Measurements from ENCODE around the gene BABAM2.
"Not testable (repeated sequence)": the region's sequence is repeated elsewhere in the genome, so short reads cannot be mapped to it uniquely, and the experiment has no call there.

Gene BABAM2

GRCh38 chr2:27875089-27875881 lies 15.2 kb upstream of the BABAM2 start:
- DNase-seq (ENCODE audit: extremely low spot score, insufficient read length, low read depth), result no peak
- no peak for FAIRE-seq

GRCh38 chr2:27878825-27879224 lies 11.7 kb upstream of the BABAM2 start:
- DNase-seq (ENCODE audit: extremely low spot score, insufficient read length, low read depth), result no peak
- no peak for FAIRE-seq

DNA sequence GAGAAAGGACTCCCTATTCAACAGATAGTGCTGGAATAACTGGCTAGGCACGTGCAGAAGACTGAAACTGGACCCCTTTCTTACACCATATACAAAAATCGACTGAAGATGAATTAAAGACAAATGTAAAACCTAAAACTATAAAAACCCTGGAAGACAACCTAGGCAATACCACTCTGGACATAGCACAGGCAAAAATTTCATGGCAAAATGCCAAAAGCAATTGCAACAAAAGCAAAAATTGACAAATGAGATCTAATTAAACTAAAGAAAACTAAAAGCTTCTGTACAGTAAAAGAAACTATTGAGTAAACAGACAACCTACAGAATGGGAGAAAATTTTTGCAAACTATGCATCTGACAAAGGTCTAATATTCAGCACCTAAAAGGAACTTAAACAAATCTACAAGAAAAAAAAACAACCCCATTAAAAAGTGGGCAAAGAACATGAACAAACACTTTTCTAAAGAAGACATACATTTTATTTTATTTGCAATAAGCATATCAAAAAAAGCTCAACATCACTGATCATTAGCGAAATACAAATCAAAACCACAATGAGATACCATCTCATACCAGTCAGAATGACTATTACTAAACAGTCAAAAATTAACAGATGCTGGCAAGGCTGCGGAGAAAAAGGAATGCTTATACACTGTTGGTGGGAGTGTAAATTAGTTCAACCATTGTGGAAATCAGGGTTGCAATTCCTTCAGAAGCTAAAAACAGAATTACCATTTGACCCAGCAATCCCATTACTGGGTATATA lies 8.5 kb upstream of the BABAM2 start:
- not testable (repeated sequence) for FAIRE-seq

GRCh38 chr2:27882584-27882922 lies 8.0 kb upstream of the BABAM2 start:
- not testable (repeated sequence) for DNase-seq (ENCODE audit: extremely low spot score, insufficient read length, low read depth); FAIRE-seq

More for the DNA sequence above, 8.5 kb upstream of the BABAM2 start:
- DNase-seq (ENCODE audit: extremely low spot score, insufficient read length, low read depth), result not testable (repeated sequence)

DNA sequence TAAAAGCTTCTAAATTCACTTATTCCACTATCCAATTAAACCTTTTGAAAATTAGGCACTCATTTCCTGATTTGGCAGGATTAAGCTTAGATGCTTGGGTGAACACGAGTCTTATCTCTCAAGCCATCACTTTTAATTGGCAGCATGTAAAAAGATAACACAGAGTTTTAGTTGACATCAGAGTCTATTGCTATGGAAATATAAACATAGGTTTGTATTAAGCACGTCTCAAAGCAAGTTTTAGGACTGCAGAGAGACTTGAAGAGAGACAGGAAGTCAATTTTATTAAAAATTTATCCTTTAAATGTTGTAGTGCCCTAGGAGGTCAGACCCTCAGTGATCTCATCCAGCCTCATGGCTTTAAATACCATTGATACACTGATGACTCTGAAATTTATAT lies 5.9 kb upstream of the BABAM2 start:
- DNase-seq (ENCODE audit: extremely low spot score, insufficient read length, low read depth), result no peak
- FAIRE-seq, result no peak

DNA sequence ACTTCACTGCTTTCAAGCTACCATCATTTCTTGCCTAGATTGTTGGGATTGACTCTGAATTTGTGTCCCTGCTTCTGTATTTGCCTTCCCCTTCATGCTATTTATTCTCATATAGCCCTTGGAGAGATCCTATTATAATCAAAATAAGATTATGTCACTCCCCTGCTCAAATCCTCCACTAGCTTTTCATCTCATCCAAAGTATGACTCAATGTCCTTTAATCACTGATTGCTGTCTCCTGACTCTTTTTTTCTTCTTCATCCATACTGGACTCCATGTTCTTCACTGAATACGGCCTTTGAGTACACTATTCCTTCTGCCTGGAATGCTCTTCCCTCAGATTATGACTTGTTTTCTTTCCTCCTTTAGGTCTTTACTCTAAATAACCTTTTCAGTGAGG lies 5.3 kb upstream of the BABAM2 start:
- FAIRE-seq (no peak), DNase-seq (ENCODE audit: extremely low spot score, insufficient read length, low read depth) (no peak)

DNA sequence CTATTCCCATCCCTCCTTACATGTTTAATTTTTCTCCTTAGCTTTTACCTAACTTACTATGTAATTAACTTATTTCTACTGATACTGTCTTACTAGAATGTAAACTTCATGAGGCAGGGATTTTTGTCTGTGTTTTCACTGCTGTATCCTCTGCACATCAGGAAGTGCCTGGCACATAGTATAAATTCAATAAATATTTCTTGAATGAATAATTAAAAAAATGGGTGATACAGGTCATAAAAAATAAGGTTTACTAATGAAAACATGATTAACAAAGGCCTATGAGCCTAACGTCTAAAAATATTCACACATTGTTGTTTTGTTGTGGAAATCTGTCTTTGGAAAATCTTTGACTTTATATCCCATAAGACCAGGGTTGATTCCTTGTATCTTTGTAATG lies 4.9 kb upstream of the BABAM2 start:
- FAIRE-seq (no peak), DNase-seq (ENCODE audit: extremely low spot score, insufficient read length, low read depth) (no peak)

GRCh38 chr2:27886322-27886721 lies 4.2 kb upstream of the BABAM2 start:
- FAIRE-seq (no peak), DNase-seq (ENCODE audit: extremely low spot score, insufficient read length, low read depth) (no peak)

DNA sequence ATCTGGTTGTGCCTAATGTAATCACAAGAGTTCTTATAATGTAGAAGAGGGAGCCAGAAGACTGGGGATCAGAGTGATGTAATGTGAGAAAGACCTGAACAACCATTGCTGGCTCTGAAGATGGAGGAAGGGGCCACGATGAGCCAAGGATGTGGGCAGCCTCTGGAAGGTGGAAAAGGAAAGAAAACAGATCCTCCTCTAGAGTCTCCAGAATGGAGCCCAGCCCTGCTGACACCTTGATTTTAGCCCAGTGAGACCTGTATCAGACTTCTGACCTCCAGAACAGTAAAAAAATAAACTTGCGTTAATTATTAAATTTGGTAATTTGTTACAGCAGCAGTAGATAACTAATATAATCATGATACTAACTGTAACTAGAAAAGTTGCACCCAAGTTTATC lies 3.4 kb upstream of the BABAM2 start:
- DNase-seq (ENCODE audit: extremely low spot score, insufficient read length, low read depth) (no peak), FAIRE-seq (no peak)

- no peak for DNase-seq (ENCODE audit: extremely low spot score, insufficient read length, low read depth)
- FAIRE-seq, result no peak
Observed at GRCh38 chr2:27887830-27888229, 2.7 kb upstream of the BABAM2 start.

DNA sequence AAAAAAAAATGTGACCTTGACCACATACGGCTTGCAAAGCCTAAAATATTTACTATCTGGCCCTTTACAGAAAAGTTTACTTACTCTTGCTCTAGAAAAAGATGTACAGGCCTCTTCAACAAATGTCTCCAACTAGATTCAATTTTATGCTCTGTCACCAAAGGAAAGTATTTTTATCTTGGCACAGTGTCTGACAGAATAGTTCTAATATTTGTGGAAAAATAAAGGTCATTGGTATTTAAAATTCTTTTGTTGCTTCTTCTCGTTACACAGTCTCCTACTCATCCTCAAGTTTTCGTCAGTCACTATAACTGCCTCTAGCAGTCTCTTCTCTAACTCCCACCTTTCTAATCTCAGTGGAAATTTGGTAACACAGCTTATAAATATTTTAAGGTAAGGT lies 1.7 kb upstream of the BABAM2 start:
- FAIRE-seq, result no peak
- DNase-seq (ENCODE audit: extremely low spot score, insufficient read length, low read depth), result no peak

GRCh38 chr2:27889774-27890145 lies 769 bp upstream of the BABAM2 start:
- FAIRE-seq, result no peak
- DNase-seq (ENCODE audit: extremely low spot score, insufficient read length, low read depth), result no peak

DNA sequence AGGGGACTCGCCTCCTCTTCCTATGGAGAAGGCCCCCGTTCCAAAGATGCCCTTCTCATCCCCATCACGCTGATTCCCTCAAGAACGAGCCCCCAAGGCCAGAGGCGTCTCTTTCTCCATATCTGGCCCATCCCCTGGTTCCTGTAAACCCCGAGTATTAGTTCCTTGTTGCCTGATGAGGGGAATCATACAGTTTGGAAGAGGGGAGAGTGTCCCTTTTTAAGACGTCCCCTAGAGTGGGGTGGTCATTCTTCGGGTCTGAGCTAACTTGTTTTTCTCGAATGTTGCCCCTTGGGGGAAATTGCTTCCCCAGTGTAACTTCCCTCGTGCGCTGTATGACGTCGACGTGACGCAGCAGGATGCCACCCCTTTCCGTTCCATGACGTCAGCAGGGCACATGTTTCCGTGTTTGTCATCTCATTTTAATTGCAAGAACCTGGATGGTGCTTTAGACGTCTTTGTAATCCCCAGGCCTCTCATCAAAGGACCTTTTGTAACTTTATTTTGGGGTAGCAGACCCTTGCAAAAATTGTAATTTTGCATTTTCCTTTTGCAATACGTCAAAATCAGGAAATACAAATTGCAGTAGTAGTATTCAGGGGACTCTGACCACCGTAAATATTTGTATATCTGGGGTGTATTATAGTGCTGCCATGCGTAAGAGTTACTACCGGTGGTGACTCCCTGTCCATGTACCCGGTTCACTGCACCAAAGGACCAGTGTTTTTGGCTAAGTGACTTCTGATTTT lies 569 bp downstream of the BABAM2 start:
- FAIRE-seq (peak; percentile 62), DNase-seq (ENCODE audit: extremely low spot score, insufficient read length, low read depth) (peak; percentile 59)

DNA sequence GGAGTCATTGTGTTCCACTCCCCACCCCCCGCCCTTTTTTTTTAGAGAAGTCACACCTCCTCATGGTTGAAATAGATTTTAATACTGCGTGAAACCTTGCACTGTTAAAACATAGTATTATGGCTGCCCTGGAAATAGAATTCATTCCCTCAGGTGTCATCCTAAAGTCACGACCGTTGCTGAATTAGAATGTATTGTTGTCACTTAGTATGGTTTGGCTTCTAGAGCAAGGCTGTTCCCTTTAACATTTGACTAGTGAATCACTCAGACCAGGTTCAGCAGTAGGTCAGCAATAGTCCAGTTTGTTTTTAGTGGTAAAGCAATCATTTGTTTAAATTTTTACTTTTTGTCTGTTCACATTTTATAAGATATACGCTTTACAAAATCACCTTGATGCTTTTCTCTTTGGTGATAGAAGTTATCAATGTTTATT lies 1.2 kb downstream of the BABAM2 start:
- DNase-seq (ENCODE audit: extremely low spot score, insufficient read length, low read depth) (no peak), FAIRE-seq (peak; percentile 24)

- no peak for FAIRE-seq
- no peak for DNase-seq (ENCODE audit: extremely low spot score, insufficient read length, low read depth)
Observed at GRCh38 chr2:27893006-27893405, 2.5 kb downstream of the BABAM2 start.

- DNase-seq (ENCODE audit: extremely low spot score, insufficient read length, low read depth), result no peak
- no peak for FAIRE-seq
Observed at GRCh38 chr2:27897717-27898116, 7.2 kb downstream of the BABAM2 start.

DNA sequence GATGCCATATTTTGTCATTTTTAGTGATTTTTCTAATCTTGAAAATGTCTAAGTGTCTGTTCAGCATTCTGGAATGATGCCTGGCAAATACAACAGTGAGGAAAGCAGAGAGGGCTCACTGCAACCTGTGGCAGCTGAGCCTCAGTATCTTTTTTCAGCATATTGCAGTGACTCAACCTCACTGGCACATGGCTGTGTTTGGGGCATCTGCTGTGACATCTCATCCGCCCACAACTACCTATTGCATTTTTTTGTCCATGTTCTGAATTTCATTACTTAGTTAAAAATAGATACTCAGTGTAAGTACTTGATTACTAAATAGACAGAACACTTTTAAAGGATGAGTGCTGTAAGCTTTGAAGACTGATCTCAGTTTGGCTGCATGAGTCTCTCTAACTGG lies 10.7 kb downstream of the BABAM2 start:
- DNase-seq (ENCODE audit: extremely low spot score, insufficient read length, low read depth) (no peak), FAIRE-seq (no peak)

- peak; percentile 56 for FAIRE-seq
- no peak for DNase-seq (ENCODE audit: extremely low spot score, insufficient read length, low read depth)
Observed at GRCh38 chr2:27902098-27902497, 11.6 kb downstream of the BABAM2 start.

- DNase-seq (ENCODE audit: extremely low spot score, insufficient read length, low read depth), result no peak
- no peak for FAIRE-seq
Observed at GRCh38 chr2:27903018-27903417, 12.5 kb downstream of the BABAM2 start.

GRCh38 chr2:27903649-27904404 lies 13.3 kb downstream of the BABAM2 start:
- DNase-seq (ENCODE audit: extremely low spot score, insufficient read length, low read depth) (no peak), FAIRE-seq (peak; percentile 38)
